Nephron (organoid): ENCODE results near the gene SETD2.
"Not testable (repeated sequence)": the region's sequence is repeated elsewhere in the genome, so short reads cannot be mapped to it uniquely, and the experiment has no call there.

Experiments
- H3K27ac Mint-ChIP-seq, 3 experiments: 2 replicates each; pipeline ENCODE4 v1.8.0; 2020; ENCODE audit warnings: mixed read lengths in 3 of 3, mild to moderate bottlenecking in 2 of 3, moderate library complexity in 1 of 3
- H3K27me3 Mint-ChIP-seq: 2 replicates; pipeline ENCODE4 v1.8.0; 2021; ENCODE audit warnings: low read depth, mild to moderate bottlenecking, moderate library complexity, mixed read lengths
- H3K36me3 Mint-ChIP-seq: 2 replicates; pipeline ENCODE4 v1.8.0; 2020; ENCODE audit warnings: low read depth, mixed read lengths
- H3K4me1 Mint-ChIP-seq: 2 replicates; pipeline ENCODE4 v1.8.0; 2020; ENCODE audit warnings: mixed read lengths
- H3K4me3 Mint-ChIP-seq, 3 experiments: 2 replicates each; pipeline ENCODE4 v1.8.0; 2020; ENCODE audit warnings: mild to moderate bottlenecking in 3 of 3, mixed read lengths in 3 of 3, moderate library complexity in 2 of 3
- H3K9me3 Mint-ChIP-seq: 2 replicates; pipeline ENCODE4 v1.8.0; 2020; ENCODE audit warnings: mixed read lengths
- TF ChIP-seq, protein P1 (sequence below), 3 experiments: fragments of 200-600 bp; sonication (generic); IDR thresholded peaks; one replicate each; pipeline ENCODE4 v1.5.0; 2021; ENCODE audit warnings: antibody characterized with exemption in 3 of 3; ENCODE audit not compliant: unreplicated experiment in 3 of 3

SETD2 gene

DNA sequence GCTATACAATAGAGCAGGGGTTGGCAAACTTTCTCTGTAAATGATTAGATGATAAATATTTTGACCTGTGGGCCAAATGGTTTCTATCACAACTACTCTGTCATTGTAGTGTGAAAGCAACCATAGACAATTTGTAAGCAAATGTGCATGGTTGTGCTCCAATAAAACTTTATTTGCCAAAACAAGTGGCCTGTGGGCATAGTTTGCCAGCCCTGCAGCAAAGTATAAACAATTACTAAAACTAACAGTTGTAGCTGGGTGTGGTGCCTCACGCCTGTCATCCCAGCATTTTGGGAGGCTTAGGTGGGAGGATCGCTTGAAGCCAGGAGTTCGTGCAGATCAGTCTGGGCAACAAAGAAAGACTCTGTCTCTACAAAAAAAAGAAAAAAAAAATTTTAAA, 122.8 kb downstream of the SETD2 start:
- Mint-ChIP-seq H3K4me1 (no peaks in the 10 kb centered on the region), H3K36me3 (peaks cover 74% of the 10 kb centered on the region)
- TF ChIP-seq, protein P1, sequence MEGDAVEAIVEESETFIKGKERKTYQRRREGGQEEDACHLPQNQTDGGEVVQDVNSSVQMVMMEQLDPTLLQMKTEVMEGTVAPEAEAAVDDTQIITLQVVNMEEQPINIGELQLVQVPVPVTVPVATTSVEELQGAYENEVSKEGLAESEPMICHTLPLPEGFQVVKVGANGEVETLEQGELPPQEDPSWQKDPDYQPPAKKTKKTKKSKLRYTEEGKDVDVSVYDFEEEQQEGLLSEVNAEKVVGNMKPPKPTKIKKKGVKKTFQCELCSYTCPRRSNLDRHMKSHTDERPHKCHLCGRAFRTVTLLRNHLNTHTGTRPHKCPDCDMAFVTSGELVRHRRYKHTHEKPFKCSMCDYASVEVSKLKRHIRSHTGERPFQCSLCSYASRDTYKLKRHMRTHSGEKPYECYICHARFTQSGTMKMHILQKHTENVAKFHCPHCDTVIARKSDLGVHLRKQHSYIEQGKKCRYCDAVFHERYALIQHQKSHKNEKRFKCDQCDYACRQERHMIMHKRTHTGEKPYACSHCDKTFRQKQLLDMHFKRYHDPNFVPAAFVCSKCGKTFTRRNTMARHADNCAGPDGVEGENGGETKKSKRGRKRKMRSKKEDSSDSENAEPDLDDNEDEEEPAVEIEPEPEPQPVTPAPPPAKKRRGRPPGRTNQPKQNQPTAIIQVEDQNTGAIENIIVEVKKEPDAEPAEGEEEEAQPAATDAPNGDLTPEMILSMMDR (IDR thresholded peaks at IDR 0.05; ENCODE audit: unreplicated experiment in 3 of 3) = no peak

DNA sequence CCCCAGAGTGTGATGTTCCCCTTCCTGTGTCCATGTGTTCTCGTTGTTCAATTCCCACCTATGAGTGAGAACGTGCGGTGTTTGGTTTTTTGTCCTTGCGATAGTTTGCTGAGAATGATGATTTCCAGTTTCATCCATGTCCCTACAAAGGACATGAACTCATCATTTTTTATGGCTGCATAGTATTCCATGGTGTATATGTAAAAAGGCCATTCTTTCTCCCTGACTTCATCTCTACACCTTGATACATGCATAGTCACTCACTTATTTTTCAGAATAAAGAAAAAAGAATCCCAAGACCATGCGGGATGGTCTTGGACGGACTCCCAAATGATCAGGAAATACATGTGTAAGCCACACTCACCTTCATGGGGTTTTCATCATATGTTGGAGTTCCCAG, 126.6 kb downstream of the SETD2 start:
- not testable (repeated sequence) for H3K4me1 Mint-ChIP-seq, H3K9me3 Mint-ChIP-seq, H3K4me3 Mint-ChIP-seq, H3K27me3 Mint-ChIP-seq, H3K27ac Mint-ChIP-seq
- H3K36me3 Mint-ChIP-seq = peaks cover 73% of the 10 kb centered on the region

More for the DNA sequence above, 122.8 kb downstream of the SETD2 start:
- H3K27me3 Mint-ChIP-seq = no peaks in the 10 kb centered on the region
- no peaks in the 10 kb centered on the region for H3K9me3 Mint-ChIP-seq
- H3K4me3 Mint-ChIP-seq = no peak overlapping the region
- H3K27ac Mint-ChIP-seq = no peak overlapping the region

- Mint-ChIP-seq H3K4me3 (no peak overlapping the region), H3K4me1 (no peaks in the 10 kb centered on the region), H3K27ac (no peak overlapping the region), H3K27me3 (no peaks in the 10 kb centered on the region), H3K36me3 (peaks cover 61% of the 10 kb centered on the region), H3K9me3 (no peaks in the 10 kb centered on the region)
- TF ChIP-seq, protein P1 (IDR thresholded peaks at IDR 0.05; ENCODE audit: unreplicated experiment in 3 of 3) = no peak
Observed at GRCh38 chr3:47036145-47036544, 127.8 kb downstream of the SETD2 start.

DNA sequence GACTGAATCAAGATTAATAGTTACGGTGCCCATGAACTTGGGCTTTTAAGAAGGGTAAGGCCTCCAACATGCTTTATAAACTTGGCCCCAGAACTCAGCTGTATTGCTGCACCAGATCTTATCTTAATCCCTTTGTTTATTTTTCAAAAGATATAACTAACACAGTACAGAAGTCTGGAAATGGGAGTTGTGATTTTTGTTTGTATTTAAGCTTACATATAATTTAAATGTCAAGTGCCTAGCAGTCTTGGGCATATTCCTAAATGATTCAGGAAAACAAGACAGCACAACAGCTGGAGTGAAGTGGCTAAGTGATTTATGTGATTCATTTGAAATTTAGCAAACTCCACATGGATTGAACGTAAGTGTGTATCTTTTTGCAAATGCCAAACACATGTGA, 128.3 kb downstream of the SETD2 start:
- Mint-ChIP-seq H3K9me3 (no peaks in the 10 kb centered on the region), H3K36me3 (peaks cover 60% of the 10 kb centered on the region), H3K27me3 (no peaks in the 10 kb centered on the region), H3K27ac (peak overlapping the region in 1 of 3 experiments; percentile 51), H3K4me3 (no peak overlapping the region), H3K4me1 (no peaks in the 10 kb centered on the region)
- TF ChIP-seq, protein P1 (IDR thresholded peaks at IDR 0.05; ENCODE audit: unreplicated experiment in 3 of 3) = no peak

DNA sequence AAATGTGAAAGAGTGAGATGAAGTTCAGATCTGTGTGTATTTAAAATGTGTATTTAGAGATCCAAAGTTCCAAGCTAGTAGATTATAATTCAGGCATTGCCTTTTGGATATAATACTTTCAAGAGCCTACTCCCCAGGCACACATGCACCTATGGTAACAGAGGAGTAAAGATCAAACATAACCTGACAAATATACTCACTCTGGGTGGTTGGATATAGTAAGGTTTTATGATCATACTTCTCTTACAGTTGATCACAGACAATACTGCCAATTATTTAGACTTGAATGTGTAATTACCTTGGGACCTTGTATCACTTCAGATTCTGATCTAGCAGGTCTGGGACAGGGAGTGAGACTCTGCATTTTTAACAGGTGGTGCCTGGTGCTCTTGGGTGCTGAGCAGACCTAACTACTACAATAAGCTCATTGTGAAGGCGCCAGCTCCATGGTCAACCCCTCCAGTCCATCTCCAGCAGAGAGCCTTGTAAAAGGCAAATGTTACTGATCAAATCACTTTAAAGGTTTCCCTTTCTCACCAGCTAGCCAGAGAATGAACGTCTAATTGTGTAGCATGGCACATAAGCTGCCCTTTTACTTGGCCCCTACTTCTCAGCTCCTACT, 128.9 kb downstream of the SETD2 start:
- peaks cover 56% of the 10 kb centered on the region for H3K36me3 Mint-ChIP-seq
- H3K9me3 Mint-ChIP-seq = no peaks in the 10 kb centered on the region
- no peak overlapping the region for H3K4me3 Mint-ChIP-seq
- TF ChIP-seq, protein P1 (IDR thresholded peaks at IDR 0.05; ENCODE audit: unreplicated experiment in 3 of 3) = no peak
- H3K27ac Mint-ChIP-seq = peak overlapping the region in 1 of 3 experiments; percentile 51
- H3K27me3 Mint-ChIP-seq = no peaks in the 10 kb centered on the region
- H3K4me1 Mint-ChIP-seq = no peaks in the 10 kb centered on the region

DNA sequence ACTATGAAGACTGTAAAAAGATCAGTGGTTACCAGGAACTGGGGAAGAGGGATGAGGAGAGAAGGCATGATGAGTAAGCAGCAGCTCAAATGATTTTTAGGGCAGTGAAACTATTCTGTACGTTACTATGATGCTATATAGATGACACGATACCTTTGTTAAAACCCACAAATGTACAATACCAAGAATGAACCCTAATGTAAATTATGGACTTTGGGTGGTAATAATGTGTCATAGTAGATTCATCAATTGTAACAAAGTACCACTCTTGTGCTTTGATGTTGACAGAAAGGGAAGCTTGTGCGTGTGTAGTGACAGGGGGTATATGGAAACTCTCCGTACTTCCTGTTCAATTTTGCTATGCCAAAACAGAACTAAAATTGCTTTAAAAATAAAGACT, 132.9 kb downstream of the SETD2 start:
- not testable (repeated sequence) for H3K27ac Mint-ChIP-seq, H3K9me3 Mint-ChIP-seq

DNA sequence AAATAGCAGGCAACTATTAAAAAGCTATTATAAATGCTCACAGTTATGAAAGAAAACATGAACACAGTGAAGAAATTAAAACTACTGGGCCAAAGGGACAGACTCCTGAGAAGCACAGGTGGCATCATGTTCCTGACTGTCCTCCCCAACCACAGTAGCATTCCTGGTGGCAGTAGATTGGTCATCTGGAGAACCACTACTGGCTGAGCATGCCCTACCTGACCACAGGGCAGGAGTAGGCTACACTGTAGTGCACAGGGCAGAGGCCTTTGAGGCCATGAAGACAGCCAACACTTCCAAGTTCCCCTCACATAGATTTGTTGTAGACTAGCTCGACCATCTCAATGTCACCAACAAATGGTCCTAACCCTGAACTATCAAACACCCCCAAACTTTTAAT, 135.2 kb downstream of the SETD2 start:
- Mint-ChIP-seq H3K4me3 (no peak overlapping the region), H3K27me3 (no peaks in the 10 kb centered on the region), H3K9me3 (no peaks in the 10 kb centered on the region), H3K27ac (no peak overlapping the region), H3K36me3 (peaks cover 30% of the 10 kb centered on the region), H3K4me1 (no peaks in the 10 kb centered on the region)
- TF ChIP-seq, protein P1 (IDR thresholded peaks at IDR 0.05; ENCODE audit: unreplicated experiment in 3 of 3) = no peak

More for the DNA sequence above, 132.9 kb downstream of the SETD2 start:
- not testable (repeated sequence) for H3K4me3 Mint-ChIP-seq, H3K4me1 Mint-ChIP-seq, H3K27me3 Mint-ChIP-seq
- peaks cover 42% of the 10 kb centered on the region for H3K36me3 Mint-ChIP-seq
